T47D (cell line): ENCODE data around the gene ANKMY1.
A peak's percentile ranks its signal among the peaks of the same experiment; 100 is the strongest.
"Not testable (repeated sequence)": the region's sequence is repeated elsewhere in the genome, so short reads cannot be mapped to it uniquely, and the experiment has no call there.

Source experiments
- DNase-seq, 2 experiments: peaks; one replicate each; pipeline versions ENCODE4 v3.0.0 to v3.0.0-alpha.2; 2011 to 2012; ENCODE audit warnings: low read depth in 1 of 2, low spot score in 1 of 2
- JUND ChIP-seq: IDR thresholded peaks from 2 replicates; pipeline ENCODE4 v1.6.1; 2012; ENCODE audit warnings: low read depth
- in situ Hi-C: cut with HindIII; loops from 2 replicates; pipeline ENCODE4 v1.10.0; 2016; ENCODE audit warnings: low sequenced_read_pairs, low pct_unique_long_range_greater_than_20kb

The ANKMY1 gene

DNA sequence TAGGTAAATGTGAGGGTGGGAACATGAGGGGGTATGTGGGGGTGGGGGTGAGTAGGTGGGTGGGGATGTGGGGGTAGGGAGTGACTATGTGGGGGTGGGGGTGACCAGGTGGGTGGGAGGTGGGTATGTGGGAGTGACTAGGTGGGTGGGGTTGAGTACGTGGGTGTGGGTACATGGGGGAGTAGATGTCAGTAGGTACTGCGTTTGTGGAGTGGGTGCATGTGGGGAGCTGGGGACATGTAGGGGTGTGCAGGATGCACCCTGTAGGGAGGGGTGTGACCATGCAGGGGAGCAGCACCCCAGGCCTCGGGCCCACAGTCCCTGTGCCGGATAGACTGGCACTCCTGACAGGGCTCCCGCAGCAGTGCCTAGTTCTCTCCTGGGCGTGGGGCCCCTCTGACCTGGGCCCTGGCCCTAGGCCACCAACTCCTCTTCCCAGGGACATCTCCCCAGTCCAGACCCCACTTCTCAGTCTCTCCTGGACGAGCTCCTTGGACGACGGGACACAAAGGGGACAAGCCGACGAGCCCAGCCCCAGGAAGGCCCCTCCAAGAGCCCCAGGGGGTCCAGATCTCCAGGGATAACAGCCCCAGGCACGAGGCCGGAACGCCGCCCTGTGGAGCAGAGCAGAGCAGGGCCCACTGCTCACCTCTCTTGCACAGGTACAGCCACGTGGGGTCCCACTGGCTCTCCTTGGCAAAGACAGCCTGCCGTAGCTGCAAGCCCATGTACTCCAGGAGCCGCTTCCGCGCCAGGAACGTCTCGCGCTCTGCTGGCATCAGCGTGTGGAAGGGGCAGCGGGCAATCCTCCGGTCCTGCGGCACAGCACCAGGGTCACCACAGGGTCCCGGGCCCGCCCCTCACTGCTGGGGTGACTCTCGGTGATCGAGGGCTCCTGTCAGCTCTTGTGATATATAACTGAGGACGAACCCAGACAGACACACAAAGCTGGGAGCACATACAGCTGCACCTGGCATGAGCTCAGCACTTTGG is 58.2 kb downstream of the ANKMY1 start:
- TF ChIP-seq JUND, result no peak
- in situ Hi-C loops, result no loop called here

DNA sequence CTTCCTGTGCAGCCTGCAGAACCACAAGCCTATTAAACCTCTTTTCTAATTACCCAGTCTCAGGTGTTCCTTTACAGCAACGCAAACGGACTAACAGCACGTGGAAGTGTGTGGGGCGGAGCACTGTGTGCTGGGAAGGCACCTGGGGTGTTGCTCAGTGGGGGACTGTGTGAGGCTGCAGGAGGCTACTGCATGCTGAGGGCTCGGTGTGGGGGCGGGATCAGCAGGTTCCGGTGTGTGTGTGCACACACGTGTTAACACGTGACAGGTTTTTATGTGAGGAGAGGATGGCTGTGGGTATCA is 58.9 kb downstream of the ANKMY1 start:
- TF ChIP-seq JUND, result no peak
- no peak for DNase-seq
- in situ Hi-C loops, result no loop called here

More for the DNA sequence above, 58.2 kb downstream of the ANKMY1 start:
- DNase-seq, result no peak

DNA sequence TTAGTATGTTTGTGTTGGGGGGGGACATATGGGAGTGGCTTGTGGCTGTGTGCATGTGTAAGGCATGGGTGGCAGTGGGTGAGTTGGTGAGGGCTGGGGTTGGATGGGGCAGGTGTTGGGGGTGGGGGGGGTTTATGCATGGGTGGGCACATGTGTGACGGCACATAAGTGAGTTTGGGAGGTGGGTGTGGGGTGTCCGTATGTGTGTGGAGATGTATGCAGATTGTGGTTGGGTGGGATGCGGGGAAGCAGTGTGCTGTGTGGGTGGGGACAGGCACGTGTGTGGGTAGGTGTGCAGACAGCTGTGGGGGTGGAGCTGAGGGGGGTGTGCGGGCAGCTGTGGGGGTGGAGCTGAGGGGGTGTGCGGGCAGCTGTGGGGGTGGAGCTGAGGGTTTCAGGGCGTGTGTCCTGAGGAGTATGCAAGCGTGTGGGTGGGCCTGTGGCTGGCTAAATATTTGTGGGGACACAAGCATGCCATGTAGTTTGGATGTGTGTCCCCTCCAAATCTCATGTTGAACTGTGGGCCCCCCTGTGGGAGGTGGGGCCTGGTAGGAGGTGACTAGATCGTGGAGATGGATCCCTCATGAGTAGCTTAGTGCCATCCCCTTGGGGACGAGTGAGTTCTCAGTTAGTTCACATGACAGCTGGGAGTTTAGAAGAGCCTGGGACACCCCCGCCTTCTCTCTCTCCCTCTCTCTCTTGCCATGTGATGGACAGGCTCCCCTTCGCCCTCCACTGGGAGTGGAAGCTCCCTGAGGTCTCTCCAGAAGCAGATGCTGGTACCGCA is 59.4 kb downstream of the ANKMY1 start:
- no peak for DNase-seq
- no peak for TF ChIP-seq JUND
- in situ Hi-C loops, result no loop called here

DNA sequence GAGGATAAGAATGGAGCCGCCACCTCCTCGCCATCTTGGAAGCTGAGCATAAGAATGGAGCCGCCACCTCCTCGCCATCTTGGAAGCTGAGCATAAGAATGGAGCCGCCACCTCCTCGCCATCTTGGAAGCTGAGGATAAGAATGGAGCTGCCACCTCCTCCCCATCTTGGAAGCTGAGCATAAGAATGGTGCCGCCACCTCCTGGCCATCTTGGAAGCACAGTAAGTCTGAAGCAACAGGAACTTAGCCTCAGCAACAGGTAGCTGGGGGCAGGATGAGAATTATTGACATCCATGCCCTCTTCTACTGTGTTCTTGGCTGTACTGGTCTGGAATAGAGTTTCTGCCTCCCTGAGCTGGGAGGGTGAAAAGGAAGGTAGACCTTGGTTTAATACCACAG is 60.7 kb downstream of the ANKMY1 start:
- in situ Hi-C loops, result not testable (repeated sequence)
- peak in 1 of 2 experiments; percentile 49 for DNase-seq

DNA sequence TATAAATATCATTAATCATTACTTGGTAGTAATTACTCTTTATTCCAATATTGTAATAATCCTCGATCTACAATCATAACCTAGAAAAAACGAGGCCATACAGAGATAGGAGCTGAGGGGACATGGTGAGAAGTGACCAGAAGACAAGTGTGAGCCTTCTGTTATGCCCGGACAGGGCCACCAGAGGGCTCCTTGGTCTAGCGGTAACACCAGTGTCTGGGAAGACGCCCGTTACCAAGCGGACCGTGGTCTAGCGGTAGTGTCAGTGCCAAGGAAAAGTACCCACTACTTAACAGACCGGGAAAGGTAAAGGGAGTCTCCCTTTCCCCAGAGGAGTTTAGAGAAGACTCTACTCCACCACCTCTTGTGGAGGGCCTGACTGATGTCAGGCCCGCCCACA is 62.8 kb downstream of the ANKMY1 start:
- peak in 1 of 2 experiments; percentile 5 for DNase-seq
- in situ Hi-C loops, result not testable (repeated sequence)

DNA sequence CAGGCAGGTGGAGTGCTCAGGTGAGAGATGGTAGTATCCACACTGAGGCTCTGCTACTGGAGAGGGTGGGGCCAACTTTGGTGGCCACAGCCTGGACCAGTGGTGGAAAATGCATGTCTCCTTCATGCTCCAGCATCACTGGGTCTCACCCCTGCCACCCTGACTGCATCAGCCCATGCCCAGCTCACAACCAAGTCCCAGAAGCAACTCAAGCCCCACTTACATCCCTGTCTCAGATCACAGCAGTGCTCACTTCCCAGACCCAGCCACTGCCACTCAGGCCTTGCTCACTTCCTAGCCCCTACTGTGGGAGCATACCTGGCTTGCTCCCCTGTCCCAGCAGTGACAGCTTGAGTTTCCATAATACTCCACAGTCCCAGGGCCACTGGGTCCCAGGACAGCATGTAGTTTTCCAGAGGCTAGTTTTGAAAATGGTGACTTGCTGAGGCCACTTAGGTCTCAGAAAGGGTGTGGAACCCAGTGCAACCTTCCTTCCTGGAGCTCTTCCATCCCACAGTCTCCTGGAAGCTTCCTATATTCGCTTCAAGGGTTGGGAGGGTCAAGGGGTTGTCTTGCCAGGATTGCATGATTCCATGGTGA is 63.5 kb downstream of the ANKMY1 start:
- TF ChIP-seq JUND, result no peak
- no peak for DNase-seq
- in situ Hi-C loops, result no loop called here

DNA sequence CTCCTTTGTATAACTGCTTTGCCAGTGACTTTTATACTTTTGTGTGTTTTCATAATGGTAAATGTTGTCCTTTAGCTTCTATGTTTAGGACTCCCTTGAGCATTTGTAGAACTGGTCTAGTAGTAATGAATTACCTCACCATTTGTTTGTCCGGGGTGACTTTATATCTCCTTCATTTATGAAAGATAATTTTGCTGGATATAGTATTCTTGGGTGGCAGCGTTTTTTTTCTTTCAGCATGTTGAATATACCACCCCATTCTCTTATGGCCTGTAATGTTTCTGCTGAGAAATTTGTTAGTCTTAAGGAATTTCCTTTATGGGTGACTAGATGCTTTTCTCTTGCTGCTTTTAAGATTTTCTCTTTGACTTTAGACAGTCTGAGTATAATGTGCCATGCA is 66.3 kb downstream of the ANKMY1 start:
- no peak for DNase-seq

DNA sequence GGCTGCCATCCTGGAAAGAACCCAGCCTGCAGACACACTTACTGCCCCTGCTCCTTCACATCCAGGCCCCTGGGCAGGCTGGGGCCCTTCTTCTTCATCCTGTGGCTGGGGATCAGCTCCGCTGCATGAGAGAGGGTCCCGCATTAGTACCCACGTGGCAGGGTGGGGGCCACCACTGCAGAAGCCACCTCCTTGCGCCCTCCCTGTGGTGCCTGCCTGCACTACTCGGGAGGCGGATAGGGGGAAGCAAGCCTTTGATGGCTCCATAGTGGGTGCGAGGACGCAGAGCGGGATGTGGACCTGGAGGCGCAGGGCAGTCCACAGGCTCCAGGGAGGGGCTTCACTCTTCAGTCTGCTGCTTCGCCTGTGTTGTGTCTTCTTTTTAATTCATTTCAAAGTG is 75.6 kb downstream of the ANKMY1 start:
- TF ChIP-seq JUND, result no peak
- no peak for DNase-seq
- in situ Hi-C loops, result no loop called here

More for the DNA sequence above, 66.3 kb downstream of the ANKMY1 start:
- no peak for TF ChIP-seq JUND
- in situ Hi-C loops, result no loop called here

DNA sequence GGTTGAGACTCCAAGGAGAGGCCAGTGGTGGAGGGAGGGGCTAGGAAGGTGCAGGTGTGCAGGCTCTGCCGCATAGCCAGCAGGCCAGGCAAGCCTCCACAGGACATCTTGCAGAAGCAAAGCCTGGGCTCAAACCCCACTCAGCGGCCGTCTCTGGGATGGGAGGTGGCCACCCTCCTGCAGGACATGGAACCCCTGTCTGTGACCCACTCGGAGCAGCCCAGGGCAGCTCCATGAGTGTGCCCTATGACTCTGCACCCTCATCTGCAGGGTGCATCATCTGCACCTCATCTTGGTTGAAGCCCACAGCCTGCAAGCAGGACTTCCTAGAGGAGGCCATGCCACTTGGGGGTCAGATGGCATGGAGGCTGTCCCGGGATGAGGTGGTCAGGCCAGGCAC is 76.1 kb downstream of the ANKMY1 start:
- in situ Hi-C loops, result no loop called here
- TF ChIP-seq JUND, result no peak
- no peak for DNase-seq

DNA sequence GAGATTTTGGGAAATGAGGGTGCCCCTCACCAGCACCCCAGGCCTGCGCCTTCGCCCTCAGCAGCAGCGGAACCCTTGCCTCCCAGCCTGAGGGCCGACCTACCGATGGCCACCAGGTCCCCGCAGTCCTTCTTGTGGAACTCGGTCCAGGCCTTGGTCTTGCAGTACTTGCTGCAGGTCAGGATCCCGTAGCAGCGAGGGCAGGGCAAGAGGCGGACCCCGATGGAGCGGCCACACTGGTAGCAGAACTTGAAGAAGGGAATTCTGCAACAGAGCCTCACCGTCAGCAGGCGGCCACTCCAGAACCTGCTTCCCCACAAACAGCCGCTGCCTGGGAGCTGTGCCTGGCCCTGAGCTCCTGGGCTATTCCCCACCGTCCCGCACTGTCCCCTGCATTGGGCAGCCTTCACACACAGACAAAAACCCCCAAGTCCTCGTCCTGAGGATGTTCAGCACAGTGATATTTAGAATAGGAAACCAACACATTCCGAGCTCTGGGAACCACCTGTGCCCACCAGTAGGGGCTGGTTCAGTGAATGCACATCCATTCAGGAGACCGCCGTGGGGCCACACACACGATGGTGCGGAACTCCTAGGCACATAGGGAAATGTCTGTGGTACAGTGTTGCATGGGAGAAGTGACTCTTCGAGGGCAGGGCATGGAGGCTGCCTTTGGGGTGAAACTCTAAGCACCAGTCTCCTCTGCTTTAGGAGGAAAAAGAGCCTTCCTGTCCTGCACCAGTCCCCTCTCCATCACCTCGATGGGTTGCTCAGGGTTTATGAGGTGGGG is 76.8 kb downstream of the ANKMY1 start:
- TF ChIP-seq JUND, result no peak
- in situ Hi-C loops, result no loop called here
- DNase-seq, result no peak

DNA sequence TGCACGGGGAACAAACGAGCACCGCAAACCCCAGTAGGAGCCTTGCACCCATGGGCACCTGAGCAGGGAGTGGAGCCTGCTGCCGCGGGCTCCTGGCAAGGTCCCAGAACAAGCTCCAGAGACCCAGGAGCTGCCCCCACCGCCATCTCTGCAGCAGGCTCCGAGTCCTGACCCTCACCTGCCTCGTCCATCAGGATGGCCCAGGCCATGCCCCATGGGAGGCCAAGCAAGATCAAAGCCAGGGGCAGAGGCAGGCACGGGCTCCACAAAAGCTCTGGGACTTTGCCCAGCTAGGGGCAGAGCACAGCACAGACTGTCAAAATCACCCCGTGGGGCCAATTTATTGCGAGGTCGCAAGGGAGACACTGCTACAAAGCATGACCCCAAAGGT is 78.7 kb downstream of the ANKMY1 start:
- TF ChIP-seq JUND, result no peak
- no peak for DNase-seq
- in situ Hi-C loops, result no loop called here

DNA sequence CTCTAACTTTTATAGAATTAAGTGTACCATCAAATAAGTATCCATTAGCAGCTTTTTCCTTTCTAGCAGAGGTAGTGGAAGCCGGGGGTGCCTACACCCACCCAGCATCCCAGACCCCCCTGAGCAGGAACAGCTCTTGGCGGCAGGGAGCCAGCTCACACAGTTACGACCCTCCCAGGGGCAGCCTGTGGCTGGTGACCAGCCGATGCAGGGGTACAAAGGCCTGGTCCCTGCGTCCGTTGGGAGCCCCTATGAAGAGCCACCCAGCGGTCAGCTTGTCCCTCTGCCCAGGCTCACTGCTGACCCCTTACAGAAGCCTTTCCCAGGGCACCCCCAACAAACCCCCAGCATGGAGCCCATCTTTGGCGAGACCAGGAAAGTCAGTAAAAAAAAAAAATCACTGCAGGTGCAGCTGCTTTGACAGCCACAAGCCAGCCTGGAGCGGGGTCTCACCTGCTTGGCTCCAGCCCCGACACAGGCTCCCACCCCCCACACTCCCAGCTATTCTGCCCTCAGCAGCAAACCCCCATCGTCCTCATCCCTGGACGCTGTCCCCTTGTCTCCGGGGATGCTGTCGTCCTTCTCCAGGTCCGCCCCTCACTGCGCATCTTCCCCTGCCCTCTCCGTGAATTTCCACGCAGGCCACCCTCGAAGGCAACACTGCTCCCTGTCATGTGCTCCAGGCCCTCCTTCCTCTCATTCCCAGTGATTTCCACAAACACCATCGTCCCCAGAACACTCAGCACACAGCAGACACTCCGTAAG is 79.3 kb downstream of the ANKMY1 start:
- TF ChIP-seq JUND, result no peak
- in situ Hi-C loops, result no loop called here
- DNase-seq, result no peak
